Hepatocyte (in vitro differentiated cells): Measurements from ENCODE around the gene CABP1. TPM values are rescaled to one million over a fixed set of nuclear protein-coding genes. Genes with fewer than 3 reads are reported as not detected.

ENCODE experiments used
- DNase-seq: peaks from one replicate; pipeline ENCODE4 v3.0.0-alpha.2; 2016; ENCODE audit warnings: low spot score
- H2AFZ ChIP-seq: fragments of 200-600 bp; sonication (generic); 2 replicates; pipeline ENCODE4 v1.6.0; 2016; ENCODE audit warnings: antibody characterized with exemption, mild to moderate bottlenecking
- H3K27ac ChIP-seq: fragments of 200-600 bp; sonication (generic); 2 replicates; pipeline ENCODE4 v1.5.1; 2016; ENCODE audit warnings: mild to moderate bottlenecking
- H3K27me3 ChIP-seq: fragments of 200-600 bp; sonication (generic); 2 replicates; pipeline ENCODE4 v1.6.1; 2016
- H3K36me3 ChIP-seq: fragments of 200-600 bp; sonication (generic); replicated peaks from 2 replicates; pipeline ENCODE4 v1.5.1; 2016; ENCODE audit warnings: low read depth; ENCODE audit not compliant: insufficient read depth
- H3K4me1 ChIP-seq: fragments of 200-600 bp; sonication (generic); 2 replicates; pipeline ENCODE4 v1.5.1; 2016; ENCODE audit warnings: mild to moderate bottlenecking, moderate library complexity; ENCODE audit not compliant: insufficient read depth
- H3K4me2 ChIP-seq: fragments of 200-600 bp; sonication (generic); 2 replicates; pipeline ENCODE4 v1.6.0; 2016
- H3K4me3 ChIP-seq: fragments of 200-600 bp; sonication (generic); 2 replicates; pipeline ENCODE4 v1.5.1; 2016; ENCODE audit warnings: mild to moderate bottlenecking
- H3K79me2 ChIP-seq: fragments of 200-600 bp; sonication (generic); 2 replicates; pipeline ENCODE4 v1.6.0; 2017; ENCODE audit warnings: mild to moderate bottlenecking
- H3K9me2 ChIP-seq: fragments of 200-600 bp; sonication (generic); replicated peaks from 2 replicates; pipeline ENCODE4 v1.6.0; 2017; ENCODE audit warnings: mild to moderate bottlenecking; ENCODE audit not compliant: insufficient read depth
- H3K9me3 ChIP-seq: fragments of 200-600 bp; sonication (generic); 2 replicates; pipeline ENCODE4 v1.5.1; 2016; ENCODE audit warnings: low read depth, mild to moderate bottlenecking
- H4K20me1 ChIP-seq: fragments of 200-600 bp; sonication (generic); 2 replicates; pipeline ENCODE4 v1.6.0; 2016; ENCODE audit warnings: mild to moderate bottlenecking; ENCODE audit not compliant: insufficient read depth, poor library complexity, severe bottlenecking
- EZH2 ChIP-seq: fragments of 200-600 bp; sonication (generic); IDR thresholded peaks from 2 replicates; pipeline ENCODE4 v1.6.1; 2016; ENCODE audit warnings: antibody characterized with exemption, mild to moderate bottlenecking, borderline replicate concordance
- EZH2phosphoT487 ChIP-seq: fragments of 200-600 bp; sonication (generic); IDR thresholded peaks from one replicate; pipeline ENCODE4 v1.6.1; 2018; ENCODE audit warnings: antibody characterized with exemption, mild to moderate bottlenecking, low read depth, moderate library complexity; ENCODE audit not compliant: unreplicated experiment, severe bottlenecking
- WGBS: methylation state at CpG from one replicate; pipeline ENCODE4 v1.1.6; 2016; ENCODE audit warnings: low lambda C conversion rate; ENCODE audit errors: missing lambda C conversion rate; 5-methylcytosine and 5-hydroxymethylcytosine counted together
- polyA plus RNA-seq: library from polyadenylated mRNA; unstranded; fragments of >200 nt; fragmentation: Nextera tagmentation; extraction: Ambion mirVana; gene quantifications from 2 replicates; pipeline ENCODE4 v1.2.1, GENCODE V29; 2016
- total RNA-seq: library from RNA; depleted of rRNA; stranded (reverse); fragments of >200 nt; gene quantifications from 2 replicates; pipeline ENCODE4 v1.2.3, GENCODE V29; 2014
- TF ChIP-seq, protein P1 (sequence below): fragments of 200-600 bp; sonication (generic); IDR thresholded peaks from 2 replicates; pipeline ENCODE4 v1.5.1; 2016; ENCODE audit warnings: antibody characterized with exemption, mild to moderate bottlenecking; ENCODE audit not compliant: poor library complexity

The CABP1 gene
- total and polyA plus RNA-seq, 2 experiments from 2014 or later: 0.74 to 1.5 TPM

DNA sequence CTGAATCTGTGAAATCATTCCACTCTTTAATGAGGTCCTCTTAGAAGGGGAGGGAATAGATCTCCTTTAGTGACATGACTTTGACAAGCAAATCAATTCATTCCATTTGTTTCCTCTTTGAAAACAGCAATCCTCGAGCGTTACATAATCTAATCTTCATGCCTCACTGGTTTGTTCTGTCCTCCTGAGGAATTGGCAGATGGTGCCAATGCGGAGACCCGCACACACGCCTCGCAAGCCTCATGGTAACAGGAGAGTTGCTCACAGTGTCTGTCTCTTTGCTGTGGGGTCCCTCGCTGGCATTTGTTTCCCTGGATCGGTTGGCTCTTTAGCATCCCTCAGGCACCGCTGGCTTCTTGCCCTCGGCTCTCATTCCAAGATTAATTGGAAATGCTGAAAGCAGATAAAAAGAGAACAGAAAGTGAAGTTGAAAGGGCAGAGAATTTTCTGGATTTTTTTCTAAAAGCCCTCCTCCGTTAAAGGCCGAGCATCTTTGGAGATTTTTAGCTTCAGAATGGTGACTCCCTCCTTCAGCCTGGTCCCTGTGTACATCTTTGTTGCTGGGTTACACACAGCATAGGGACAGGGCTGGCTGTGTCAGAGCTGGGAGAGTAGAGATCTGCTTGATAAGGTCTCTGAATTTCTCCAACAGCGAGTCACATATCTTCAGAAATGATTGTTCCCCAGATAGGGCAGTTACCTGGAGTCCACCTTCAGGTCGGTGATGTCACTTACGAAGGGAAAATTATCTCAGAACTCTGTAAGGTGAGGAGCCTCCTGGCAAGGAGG, 10.1 kb upstream of the CABP1 start:
- TF ChIP-seq, protein P1, sequence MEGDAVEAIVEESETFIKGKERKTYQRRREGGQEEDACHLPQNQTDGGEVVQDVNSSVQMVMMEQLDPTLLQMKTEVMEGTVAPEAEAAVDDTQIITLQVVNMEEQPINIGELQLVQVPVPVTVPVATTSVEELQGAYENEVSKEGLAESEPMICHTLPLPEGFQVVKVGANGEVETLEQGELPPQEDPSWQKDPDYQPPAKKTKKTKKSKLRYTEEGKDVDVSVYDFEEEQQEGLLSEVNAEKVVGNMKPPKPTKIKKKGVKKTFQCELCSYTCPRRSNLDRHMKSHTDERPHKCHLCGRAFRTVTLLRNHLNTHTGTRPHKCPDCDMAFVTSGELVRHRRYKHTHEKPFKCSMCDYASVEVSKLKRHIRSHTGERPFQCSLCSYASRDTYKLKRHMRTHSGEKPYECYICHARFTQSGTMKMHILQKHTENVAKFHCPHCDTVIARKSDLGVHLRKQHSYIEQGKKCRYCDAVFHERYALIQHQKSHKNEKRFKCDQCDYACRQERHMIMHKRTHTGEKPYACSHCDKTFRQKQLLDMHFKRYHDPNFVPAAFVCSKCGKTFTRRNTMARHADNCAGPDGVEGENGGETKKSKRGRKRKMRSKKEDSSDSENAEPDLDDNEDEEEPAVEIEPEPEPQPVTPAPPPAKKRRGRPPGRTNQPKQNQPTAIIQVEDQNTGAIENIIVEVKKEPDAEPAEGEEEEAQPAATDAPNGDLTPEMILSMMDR: no peak
- TF ChIP-seq EZH2: no peak
- TF ChIP-seq EZH2phosphoT487: no peak
- 85% methylated on average over 15 of the region's 15 CpGs for WGBS
- no peaks in the 10 kb centered on the region for H4K20me1 ChIP-seq
- DNase-seq: no peak
- H3K4me1 ChIP-seq: no peaks in the 10 kb centered on the region
- H3K4me2 ChIP-seq: no peak overlapping the region
- no peak overlapping the region for H3K4me3 ChIP-seq
- no peaks in the 10 kb centered on the region for H3K9me2 ChIP-seq
- H2AFZ ChIP-seq: no peak overlapping the region
- H3K9me3 ChIP-seq: no peaks in the 10 kb centered on the region
- no peaks in the 10 kb centered on the region for H3K36me3 ChIP-seq
- no peaks in the 10 kb centered on the region for H3K27me3 ChIP-seq
- no peaks in the 10 kb centered on the region for H3K79me2 ChIP-seq
- no peak overlapping the region for H3K27ac ChIP-seq

DNA sequence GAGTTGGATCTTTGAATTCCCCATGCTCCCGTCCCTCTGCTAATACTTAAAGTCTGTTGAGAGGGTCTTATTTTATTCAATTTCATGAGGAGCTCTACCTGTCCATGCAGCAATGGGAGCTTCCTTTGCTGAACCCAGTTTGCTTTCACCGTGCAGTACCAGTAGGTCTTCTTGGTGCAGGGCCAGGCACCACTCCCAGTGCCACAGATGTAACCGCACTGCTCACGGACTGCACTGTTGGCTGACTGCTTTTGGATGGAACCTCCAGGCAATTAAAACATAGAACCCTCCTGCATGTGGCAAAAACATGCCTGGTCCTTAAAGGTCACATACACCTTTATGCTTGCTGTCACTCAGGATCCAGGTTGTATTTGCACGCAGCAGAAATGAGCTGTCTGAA, 9.3 kb upstream of the CABP1 start:
- Histone ChIP-seq H3K27me3 (no peaks in the 10 kb centered on the region), H4K20me1 (no peaks in the 10 kb centered on the region), H2AFZ (no peak overlapping the region), H3K9me3 (no peaks in the 10 kb centered on the region), H3K4me2 (no peak overlapping the region), H3K4me1 (no peaks in the 10 kb centered on the region), H3K36me3 (no peaks in the 10 kb centered on the region), H3K79me2 (no peaks in the 10 kb centered on the region), H3K4me3 (no peak overlapping the region), H3K27ac (no peak overlapping the region), H3K9me2 (no peaks in the 10 kb centered on the region)
- TF ChIP-seq, protein P1: no peak
- TF ChIP-seq EZH2phosphoT487 (no peak), EZH2 (no peak)
- DNase-seq: no peak
- 71% methylated on average over 5 of the region's 5 CpGs for WGBS

DNA sequence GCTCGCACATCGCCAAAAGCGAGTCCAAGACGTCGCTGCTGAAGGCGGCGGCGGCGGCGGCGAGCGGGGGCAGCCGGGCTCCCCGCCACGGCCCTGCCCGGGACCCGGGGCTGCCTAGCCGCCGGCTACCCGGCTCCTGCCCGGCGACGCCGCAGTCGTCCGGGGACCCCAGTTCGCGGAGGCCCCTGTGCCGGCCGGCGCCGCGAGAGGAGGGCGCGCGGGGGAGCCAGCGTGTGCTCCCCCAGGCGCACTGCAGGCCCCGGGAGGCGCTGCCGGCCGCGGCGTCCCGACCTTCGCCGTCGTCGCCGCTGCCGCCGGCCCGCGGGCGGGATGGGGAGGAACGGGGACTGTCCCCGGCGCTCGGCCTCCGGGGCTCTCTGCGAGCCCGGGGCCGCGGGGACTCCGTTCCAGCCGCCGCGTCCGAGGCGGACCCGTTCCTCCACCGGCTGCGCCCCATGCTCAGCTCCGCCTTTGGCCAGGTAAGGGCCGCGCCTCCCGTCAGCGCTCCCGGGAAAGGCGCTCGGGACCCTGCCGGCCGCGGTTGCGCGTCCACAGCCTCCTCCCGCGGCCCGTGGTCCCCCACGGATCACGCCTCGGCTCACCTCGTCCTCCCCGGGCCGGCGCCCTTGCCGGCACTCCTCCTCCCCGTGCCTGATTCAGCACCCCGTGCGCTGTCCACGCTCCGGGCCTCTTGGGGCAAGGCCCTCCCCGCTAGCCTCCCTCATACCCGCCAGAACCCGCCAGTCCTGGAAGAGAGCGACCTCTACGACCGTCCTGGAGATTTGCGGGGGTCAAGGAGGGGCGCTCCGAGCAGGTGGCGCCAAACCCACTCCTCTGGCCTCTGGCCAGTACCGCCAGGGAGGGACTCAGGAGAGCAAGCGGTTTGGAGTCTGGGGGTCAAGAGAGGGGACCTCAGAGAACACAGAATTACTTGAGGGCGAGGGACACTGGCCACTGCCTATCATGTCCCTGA, 721 bp downstream of the CABP1 start:
- H3K36me3 ChIP-seq: no peaks in the 10 kb centered on the region
- no peak for TF ChIP-seq EZH2
- TF ChIP-seq, protein P1: no peak
- H2AFZ ChIP-seq: no peak overlapping the region
- peak overlapping the region; percentile 99 for H3K4me2 ChIP-seq
- H3K27ac ChIP-seq: no peak overlapping the region
- no peaks in the 10 kb centered on the region for H3K9me3 ChIP-seq
- H3K27me3 ChIP-seq: peaks cover 50% of the 10 kb centered on the region
- peak overlapping the region; percentile 30 for H3K4me3 ChIP-seq
- H3K4me1 ChIP-seq: peaks cover 4% of the 10 kb centered on the region
- WGBS: 1% methylated on average over 64 of the region's 115 CpGs
- peaks cover 4% of the 10 kb centered on the region for H4K20me1 ChIP-seq
- H3K9me2 ChIP-seq: no peaks in the 10 kb centered on the region
- H3K79me2 ChIP-seq: no peaks in the 10 kb centered on the region
- DNase-seq: peak; percentile 81
